ENCODE results near the gene DUSP1.
A peak's percentile ranks its signal among the peaks of the same experiment; 100 is the strongest.

DUSP1 gene

DNA sequence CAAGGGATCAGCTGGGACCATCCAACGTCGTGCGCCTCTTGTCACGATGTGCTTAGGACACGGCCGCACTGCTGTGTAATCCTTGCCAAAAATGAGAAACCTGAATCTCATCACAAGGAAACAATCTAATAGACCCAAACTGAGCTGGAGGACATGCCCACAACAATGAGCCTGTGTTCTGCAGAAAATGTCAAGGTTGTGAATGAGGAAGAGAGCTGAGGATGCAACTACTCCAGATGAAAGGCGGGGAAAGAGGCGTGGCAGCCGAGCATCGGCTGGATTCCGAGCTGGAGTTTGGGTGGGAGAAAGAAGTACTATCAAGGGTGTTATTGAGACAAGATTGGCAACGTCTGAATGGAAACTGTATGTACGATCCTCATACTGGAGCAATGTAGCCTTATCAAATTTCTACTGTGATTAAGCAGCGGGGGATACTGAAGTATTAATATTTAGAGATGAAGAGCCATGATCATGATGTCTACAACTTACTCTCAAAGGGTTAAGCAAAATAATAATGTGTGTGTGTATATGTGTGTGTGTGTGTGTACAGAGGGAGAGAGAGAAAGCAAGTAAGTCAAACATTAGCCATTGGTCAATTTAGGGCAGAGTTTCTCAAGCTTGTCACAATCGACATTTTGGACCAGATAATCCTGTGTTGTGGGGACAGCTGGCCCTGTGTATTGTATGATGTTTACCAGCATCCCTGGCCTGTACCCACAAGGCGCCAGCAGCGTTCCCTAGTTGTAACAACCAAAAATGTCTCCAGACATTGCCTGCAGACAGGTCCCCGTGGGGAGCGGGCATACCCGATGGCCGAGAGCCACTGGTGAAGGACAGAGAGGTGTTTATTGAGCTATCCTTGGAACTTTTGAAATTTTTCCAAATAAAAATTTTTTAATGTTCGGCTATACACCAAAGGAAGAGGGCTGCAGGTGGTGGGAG is 46.5 kb downstream of the DUSP1 start:
- Histone ChIP-seq H3K4me1 (ENCODE audit: control insufficient read depth, insufficient read depth, low read length, poor library complexity, severe bottlenecking) (peaks cover 4% of the 10 kb centered on the region), H3K27ac (ENCODE audit: insufficient read depth, low read length, poor library complexity, severe bottlenecking) (no peak overlapping the region)

GRCh38 chr5:172723508-172723907 is 47.5 kb downstream of the DUSP1 start:
- Histone ChIP-seq H3K27me3 (replicated peaks; ENCODE audit: control insufficient read depth, insufficient read depth, low read length, poor library complexity, severe bottlenecking) (no peaks in the 10 kb centered on the region), H3K9me3 (ENCODE audit: control insufficient read depth, low read length) (no peaks in the 10 kb centered on the region), H3K27ac (ENCODE audit: insufficient read depth, low read length, poor library complexity, severe bottlenecking) (no peak overlapping the region), H3K4me3 (ENCODE audit: insufficient read depth, low read depth, low read length, poor library complexity, severe bottlenecking) (no peak overlapping the region), H3K36me3 (ENCODE audit: control insufficient read depth, insufficient read depth, low read length) (no peaks in the 10 kb centered on the region), H3K4me1 (ENCODE audit: control insufficient read depth, insufficient read depth, low read length, poor library complexity, severe bottlenecking) (peaks cover 4% of the 10 kb centered on the region)
- DNase-seq = no peak

More for the DNA sequence above, 46.5 kb downstream of the DUSP1 start:
- DNase-seq = no peak
- Histone ChIP-seq H3K4me3 (ENCODE audit: insufficient read depth, low read depth, low read length, poor library complexity, severe bottlenecking) (no peak overlapping the region), H3K36me3 (ENCODE audit: control insufficient read depth, insufficient read depth, low read length) (no peaks in the 10 kb centered on the region), H3K27me3 (replicated peaks; ENCODE audit: control insufficient read depth, insufficient read depth, low read length, poor library complexity, severe bottlenecking) (no peaks in the 10 kb centered on the region), H3K9me3 (ENCODE audit: control insufficient read depth, low read length) (no peaks in the 10 kb centered on the region)

GRCh38 chr5:172722327-172722815 is 48.6 kb downstream of the DUSP1 start:
- H3K36me3 ChIP-seq (ENCODE audit: control insufficient read depth, insufficient read depth, low read length) = no peaks in the 10 kb centered on the region
- H3K27me3 ChIP-seq (replicated peaks; ENCODE audit: control insufficient read depth, insufficient read depth, low read length, poor library complexity, severe bottlenecking) = no peaks in the 10 kb centered on the region
- H3K9me3 ChIP-seq (ENCODE audit: control insufficient read depth, low read length) = no peaks in the 10 kb centered on the region
- DNase-seq = peak in 2 of 3 donors; percentile 24 to 38
- peaks cover 4% of the 10 kb centered on the region for H3K4me1 ChIP-seq (ENCODE audit: control insufficient read depth, insufficient read depth, low read length, poor library complexity, severe bottlenecking)
- H3K4me3 ChIP-seq (ENCODE audit: insufficient read depth, low read depth, low read length, poor library complexity, severe bottlenecking) = no peak overlapping the region
- H3K27ac ChIP-seq (ENCODE audit: insufficient read depth, low read length, poor library complexity, severe bottlenecking) = no peak overlapping the region

DNA sequence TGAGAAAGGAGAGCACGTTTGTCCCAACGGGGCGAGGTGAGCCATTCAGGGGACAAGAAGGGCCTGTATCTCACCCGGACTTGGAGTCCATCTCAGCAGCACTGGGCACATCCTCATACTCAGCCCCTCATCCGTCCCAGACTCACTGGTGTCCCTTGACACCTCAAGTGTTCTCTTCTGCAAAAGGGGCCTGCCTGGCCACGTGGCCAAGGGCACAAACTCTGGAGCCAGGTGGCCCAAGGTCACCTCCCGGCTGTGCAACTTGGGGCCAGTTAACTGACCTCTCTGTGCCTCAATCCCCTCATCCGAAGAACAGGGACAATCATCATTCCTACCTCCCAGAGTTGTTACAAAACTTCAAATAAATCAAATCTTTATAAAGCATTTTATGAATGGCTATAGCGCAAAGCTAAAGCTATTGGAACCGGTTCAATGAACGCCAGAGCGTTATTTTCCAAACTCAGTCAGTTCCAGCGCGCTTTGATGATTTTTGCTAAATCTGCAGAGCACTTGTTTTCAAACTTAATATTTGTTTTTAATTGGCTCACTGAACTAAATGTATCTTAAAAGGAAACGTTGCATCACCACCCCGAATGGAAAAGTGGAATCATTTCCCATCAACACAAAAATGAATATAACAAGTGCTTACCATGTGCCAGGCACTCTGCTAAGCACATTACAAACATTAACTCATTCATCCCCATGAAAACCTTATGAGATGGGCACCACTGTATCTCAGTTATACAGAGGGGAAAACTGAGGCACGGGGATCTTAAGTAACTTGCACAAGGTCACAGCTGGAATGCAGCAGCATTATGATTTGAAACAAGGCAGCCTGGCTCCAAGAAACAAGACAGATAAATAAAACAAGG is 49.3 kb downstream of the DUSP1 start:
- H3K4me3 ChIP-seq (ENCODE audit: insufficient read depth, low read depth, low read length, poor library complexity, severe bottlenecking) = no peak overlapping the region
- H3K9me3 ChIP-seq (ENCODE audit: control insufficient read depth, low read length) = no peaks in the 10 kb centered on the region
- no peaks in the 10 kb centered on the region for H3K36me3 ChIP-seq (ENCODE audit: control insufficient read depth, insufficient read depth, low read length)
- H3K27me3 ChIP-seq (replicated peaks; ENCODE audit: control insufficient read depth, insufficient read depth, low read length, poor library complexity, severe bottlenecking) = no peaks in the 10 kb centered on the region
- no peak overlapping the region for H3K27ac ChIP-seq (ENCODE audit: insufficient read depth, low read length, poor library complexity, severe bottlenecking)
- no peak for DNase-seq
- H3K4me1 ChIP-seq (ENCODE audit: control insufficient read depth, insufficient read depth, low read length, poor library complexity, severe bottlenecking) = peaks cover 8% of the 10 kb centered on the region

DNA sequence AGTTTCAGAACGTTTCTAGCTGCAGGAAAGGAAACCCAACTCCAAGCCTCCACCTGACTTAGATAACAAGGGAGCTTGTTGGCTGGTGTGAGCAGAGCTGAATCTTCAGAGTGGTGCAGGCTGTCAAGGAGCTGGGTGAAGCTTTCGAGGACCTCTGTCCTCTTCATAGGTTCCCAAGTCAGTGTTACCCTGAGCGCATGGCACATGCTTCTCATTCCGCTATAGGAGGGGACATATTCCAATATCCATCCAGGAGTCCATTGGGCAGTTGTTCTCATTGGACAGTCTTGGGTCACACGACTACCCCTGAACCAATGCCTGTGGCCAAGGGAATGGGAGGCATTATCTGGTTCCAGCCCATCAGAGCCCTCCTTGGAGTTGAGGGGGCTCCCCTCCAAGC is 50.3 kb downstream of the DUSP1 start:
- DNase-seq = no peak
- no peak overlapping the region for H3K4me3 ChIP-seq (ENCODE audit: insufficient read depth, low read depth, low read length, poor library complexity, severe bottlenecking)
- no peaks in the 10 kb centered on the region for H3K9me3 ChIP-seq (ENCODE audit: control insufficient read depth, low read length)
- H3K4me1 ChIP-seq (ENCODE audit: control insufficient read depth, insufficient read depth, low read length, poor library complexity, severe bottlenecking) = peaks cover 8% of the 10 kb centered on the region
- H3K27me3 ChIP-seq (replicated peaks; ENCODE audit: control insufficient read depth, insufficient read depth, low read length, poor library complexity, severe bottlenecking) = no peaks in the 10 kb centered on the region
- no peaks in the 10 kb centered on the region for H3K36me3 ChIP-seq (ENCODE audit: control insufficient read depth, insufficient read depth, low read length)
- H3K27ac ChIP-seq (ENCODE audit: insufficient read depth, low read length, poor library complexity, severe bottlenecking) = no peak overlapping the region

GRCh38 chr5:172719211-172719610 is 51.8 kb downstream of the DUSP1 start:
- H3K36me3 ChIP-seq (ENCODE audit: control insufficient read depth, insufficient read depth, low read length) = no peaks in the 10 kb centered on the region
- peaks cover 8% of the 10 kb centered on the region for H3K4me1 ChIP-seq (ENCODE audit: control insufficient read depth, insufficient read depth, low read length, poor library complexity, severe bottlenecking)
- DNase-seq = no peak
- no peaks in the 10 kb centered on the region for H3K27me3 ChIP-seq (replicated peaks; ENCODE audit: control insufficient read depth, insufficient read depth, low read length, poor library complexity, severe bottlenecking)
- H3K4me3 ChIP-seq (ENCODE audit: insufficient read depth, low read depth, low read length, poor library complexity, severe bottlenecking) = no peak overlapping the region
- no peaks in the 10 kb centered on the region for H3K9me3 ChIP-seq (ENCODE audit: control insufficient read depth, low read length)
- H3K27ac ChIP-seq (ENCODE audit: insufficient read depth, low read length, poor library complexity, severe bottlenecking) = no peak overlapping the region

GRCh38 chr5:172718527-172719114 is 52.4 kb downstream of the DUSP1 start:
- no peak for DNase-seq
- no peak overlapping the region for H3K4me3 ChIP-seq (ENCODE audit: insufficient read depth, low read depth, low read length, poor library complexity, severe bottlenecking)
- no peaks in the 10 kb centered on the region for H3K36me3 ChIP-seq (ENCODE audit: control insufficient read depth, insufficient read depth, low read length)
- no peak overlapping the region for H3K27ac ChIP-seq (ENCODE audit: insufficient read depth, low read length, poor library complexity, severe bottlenecking)
- no peaks in the 10 kb centered on the region for H3K27me3 ChIP-seq (replicated peaks; ENCODE audit: control insufficient read depth, insufficient read depth, low read length, poor library complexity, severe bottlenecking)
- H3K4me1 ChIP-seq (ENCODE audit: control insufficient read depth, insufficient read depth, low read length, poor library complexity, severe bottlenecking) = peaks cover 8% of the 10 kb centered on the region
- H3K9me3 ChIP-seq (ENCODE audit: control insufficient read depth, low read length) = no peaks in the 10 kb centered on the region
